Mammary epithelial cell (primary cell): ENCODE data around the gene THOC5.

Source experiments
- CTCF ChIP-seq, 2 donors: IDR thresholded peaks in 1 of 2; conservative IDR thresholded peaks in 1 of 2; 2 replicates each; pipeline ENCODE4 v1.5.1; 2011 to 2012; ENCODE audit warnings: inconsistent platforms in 2 of 2, low read length in 2 of 2, mild to moderate bottlenecking in 2 of 2, control low read depth in 1 of 2, low read depth in 1 of 2; ENCODE audit not compliant: insufficient read depth in 1 of 2; ENCODE audit errors: extremely low read depth in 1 of 2
- EZH2 ChIP-seq: IDR thresholded peaks from 2 replicates; pipeline ENCODE4 v1.6.1; 2012; ENCODE audit warnings: low read length, inconsistent platforms, borderline replicate concordance

DNA sequence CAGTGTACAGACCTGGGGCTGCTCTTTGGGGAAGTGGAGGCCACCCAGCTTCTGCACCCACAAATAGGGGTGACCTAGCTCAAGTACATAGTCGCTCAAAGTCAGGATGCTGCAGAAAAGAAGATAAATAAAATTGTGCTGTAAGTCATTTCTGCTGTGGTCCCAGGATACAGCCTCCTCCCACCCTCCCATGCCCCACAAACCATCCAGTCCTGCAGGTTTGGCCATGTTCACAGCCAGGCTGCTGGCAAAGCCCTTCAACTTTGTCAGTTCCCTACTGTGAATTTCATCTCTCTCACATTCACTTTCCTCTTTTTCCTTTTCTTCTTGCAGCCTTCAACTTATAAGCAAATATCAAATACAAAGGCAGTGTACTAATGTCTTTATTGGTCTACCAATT, 33.6 kb downstream of the THOC5 start:
- no peak for TF ChIP-seq CTCF (conservative IDR thresholded peaks at IDR 0.05 in 1 of 2, IDR thresholded peaks at IDR 0.05 in 1 of 2; ENCODE audit: extremely low read depth in 1 of 2, insufficient read depth in 1 of 2, low read depth in 1 of 2, low read length in 2 of 2)
- TF ChIP-seq EZH2, result no peak
